Aorta (tissue), 5 donors: ENCODE results near the gene ALG9. TPM values are rescaled to one million over a fixed set of nuclear protein-coding genes. Genes with fewer than 3 reads are reported as not detected.

Source experiments
- ATAC-seq: fragments of 200-7000 bp; cut with Tn5 transposase; one replicate; pipeline ENCODE4 v1.9.1; 2022; ENCODE audit warnings: moderate library complexity; ENCODE audit not compliant: low FRiP score
- DNase-seq, 2 donors: peaks; one replicate each; pipeline ENCODE4 v3.0.0-alpha.2; 2020
- H3K27ac ChIP-seq, 2 donors: one replicate each; pipeline ENCODE4 v1.5.1; 2013; ENCODE audit warnings: low read length in 2 of 2, mild to moderate bottlenecking in 2 of 2, moderate library complexity in 2 of 2, control low read depth in 1 of 2, inconsistent platforms in 1 of 2, low read depth in 1 of 2
- H3K27me3 ChIP-seq, 2 donors: one replicate each; pipeline ENCODE4 v1.6.1; 2013; ENCODE audit warnings: control low read depth in 1 of 2, low read length in 1 of 2, mild to moderate bottlenecking in 1 of 2, moderate library complexity in 1 of 2; ENCODE audit not compliant: insufficient read depth in 2 of 2, control insufficient read depth in 1 of 2
- H3K36me3 ChIP-seq, 2 donors: one replicate each; pipeline ENCODE4 v1.6.1; 2013; ENCODE audit warnings: control low read depth in 1 of 2, low read length in 1 of 2, mild to moderate bottlenecking in 1 of 2; ENCODE audit not compliant: insufficient read depth in 2 of 2, control insufficient read depth in 1 of 2
- H3K4me1 ChIP-seq, 2 donors: one replicate each; pipeline ENCODE4 v1.6.1; 2013; ENCODE audit warnings: low read length in 2 of 2, control low read depth in 1 of 2, mild to moderate bottlenecking in 1 of 2, moderate library complexity in 1 of 2; ENCODE audit not compliant: insufficient read depth in 2 of 2, control insufficient read depth in 1 of 2
- H3K4me3 ChIP-seq, 2 donors: one replicate each; pipeline ENCODE4 v1.5.1; 2013; ENCODE audit warnings: low read length in 2 of 2, control low read depth in 1 of 2, mild to moderate bottlenecking in 1 of 2
- H3K9me3 ChIP-seq: one replicate; pipeline ENCODE4 v1.6.1; 2013; ENCODE audit warnings: mild to moderate bottlenecking, low read length; ENCODE audit not compliant: control insufficient read depth
- WGBS, 2 donors: extraction: QIAGEN DNeasy Blood & Tissue Kit; methylation state at CpG; one replicate each; pipeline ENCODE4 v1.1.7; 2013; 5-methylcytosine and 5-hydroxymethylcytosine counted together
- intact Hi-C, 2 donors: fragments of 100-400 bp; cut with DNase I; formaldehyde crosslinking; loops; one replicate each; pipeline versions ENCODE4 v1.14.2 to v1.15.0; 2022
- polyA plus RNA-seq, 2 donors: library from polyadenylated mRNA; stranded (reverse); fragments of 200-250 nt; gene quantifications; one replicate each; pipeline ENCODE4 v1.2.3, GENCODE V29; 2013
- total RNA-seq, 2 donors: library from RNA; stranded (reverse); fragmentation: NEBNext Ultra II Directional; extraction: Animal tissue kit (Norgen Biotek cat#: 25700); gene quantifications; one replicate each; pipeline ENCODE4 v1.2.1, GENCODE V29; 2021
- donor health status: healthy with polysubstance abuse.
- donor health status: Bipolar disorder and iron deficiency.
- donor health status: DM: no; HTN: no; CAD: no.
- donor health status: DM: no; HTN: no; CAD: no.
- donor health status: DM: yes; HTN: yes; CAD: no.

The ALG9 gene
- total and polyA plus RNA-seq, 4 donors: 6.4 to 31.0 (median 26.4) TPM

DNA sequence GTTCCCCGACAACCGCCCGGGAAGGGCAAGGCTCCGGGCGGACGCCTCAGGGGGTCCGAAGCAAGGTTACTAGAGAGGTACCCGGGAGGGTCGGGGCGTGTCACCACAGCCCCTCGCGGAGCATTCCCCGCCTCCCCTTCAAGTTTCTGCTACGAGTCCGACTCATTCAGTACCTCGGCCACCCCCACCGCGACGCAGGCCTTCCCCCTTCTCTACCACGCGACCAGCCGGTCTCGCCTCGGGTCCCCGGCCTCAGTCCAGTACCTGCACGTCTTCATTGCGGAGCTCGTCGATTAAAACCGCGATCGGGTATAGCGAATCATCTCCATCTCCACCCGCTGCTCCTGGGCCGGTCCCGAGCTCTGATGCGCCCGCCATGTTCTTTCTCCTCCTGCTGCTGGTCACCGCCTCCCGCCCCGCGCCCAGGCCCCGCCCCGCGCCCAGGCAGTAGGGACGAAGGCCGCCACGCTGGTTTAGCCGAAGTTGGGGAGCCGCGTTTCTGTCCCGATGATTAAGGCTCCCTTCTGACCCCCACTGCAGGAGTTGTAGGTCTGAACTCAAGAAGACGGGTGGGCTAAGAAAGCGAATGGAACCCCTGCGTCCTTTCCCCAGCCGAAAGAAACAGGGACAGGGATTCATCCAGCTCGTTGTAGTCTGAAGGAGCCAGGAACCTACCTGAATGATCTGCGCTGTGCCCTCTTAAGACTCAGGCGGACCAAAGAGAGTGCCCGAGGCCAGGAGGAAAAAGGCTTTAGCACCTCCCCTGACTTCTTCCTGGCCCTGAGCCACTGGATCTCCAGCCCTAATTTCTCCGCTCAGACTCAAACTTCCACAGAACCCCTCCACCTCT lies 105.2 kb downstream of the ALG9 start, which contains the start of gene PPP2R1B:
Gene PPP2R1B, minus strand, starts transcription at position 406 of the 850 bp plus-strand sequence. Its CDS starts 28 bp downstream, at position 378.
- Histone ChIP-seq H3K4me1 (no peaks in the 10 kb centered on the region), H3K27ac (peak within 1 kb of the TSS; percentile 16 to 91), H3K9me3 (no peaks in the 10 kb centered on the region), H3K27me3 (no peaks in the 10 kb centered on the region), H3K36me3 (no peaks in the 10 kb centered on the region), H3K4me3 (peak within 1 kb of the TSS; percentile 68 to 88)
- DNase-seq: peak; percentile 78 to 89
- intact Hi-C loops: loop anchor here in 1 of 2 donors (5.0 kb wide), 1 partner anchor 44 kb away; no protein-coding TSS in a partner anchor
- WGBS, 2 donors: 0 to 1% methylated on average over 60 to 61 of the region's 61 CpGs
- ATAC-seq: peak; percentile 98

DNA sequence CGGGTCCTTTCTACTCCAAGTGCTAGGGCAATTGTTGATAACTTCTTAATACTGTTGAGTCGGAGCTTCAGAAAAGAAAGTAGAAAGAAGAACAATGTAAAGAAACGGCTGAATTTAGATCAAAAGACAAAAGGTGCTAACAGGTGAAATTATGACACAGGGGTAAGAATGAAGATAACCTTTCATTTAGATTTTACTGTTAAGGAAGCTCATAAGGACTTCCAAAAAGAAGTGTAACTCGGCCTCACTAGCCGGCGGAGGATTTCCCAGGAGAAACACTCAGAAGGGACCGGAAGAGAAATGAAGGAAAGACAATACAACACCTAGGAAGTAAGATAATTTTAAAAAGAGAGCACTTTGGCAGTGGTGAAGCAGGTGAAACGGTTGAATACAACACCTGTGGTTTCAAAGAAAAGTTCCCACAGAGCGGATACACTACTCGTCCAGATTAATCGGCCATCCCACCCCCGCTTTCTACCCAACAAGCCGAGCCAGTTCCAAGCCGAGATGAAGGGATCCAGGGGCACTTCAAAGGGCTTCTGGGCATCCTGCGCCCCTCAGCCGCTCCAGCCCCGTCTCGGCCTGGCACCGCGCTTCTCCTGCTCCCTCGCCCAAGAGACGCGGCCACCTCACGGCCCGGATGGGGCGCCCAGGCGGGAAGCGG lies 105.9 kb downstream of the ALG9 start:
- H3K4me1 ChIP-seq: no peaks in the 10 kb centered on the region
- no peaks in the 10 kb centered on the region for H3K9me3 ChIP-seq
- H3K27me3 ChIP-seq: no peaks in the 10 kb centered on the region
- no peaks in the 10 kb centered on the region for H3K36me3 ChIP-seq
- 1% methylated on average over 28 of the region's 28 CpGs for WGBS, 2 donors
- intact Hi-C loops: loop anchor here in 1 of 2 donors (5.0 kb wide), 1 partner anchor 43 kb away; no protein-coding TSS in a partner anchor
- H3K4me3 ChIP-seq: peak overlapping the region; percentile 68 to 78
- peak; percentile 62 for ATAC-seq
- DNase-seq: no peak
- peak overlapping the region in 1 of 2 donors; percentile 60 for H3K27ac ChIP-seq

DNA sequence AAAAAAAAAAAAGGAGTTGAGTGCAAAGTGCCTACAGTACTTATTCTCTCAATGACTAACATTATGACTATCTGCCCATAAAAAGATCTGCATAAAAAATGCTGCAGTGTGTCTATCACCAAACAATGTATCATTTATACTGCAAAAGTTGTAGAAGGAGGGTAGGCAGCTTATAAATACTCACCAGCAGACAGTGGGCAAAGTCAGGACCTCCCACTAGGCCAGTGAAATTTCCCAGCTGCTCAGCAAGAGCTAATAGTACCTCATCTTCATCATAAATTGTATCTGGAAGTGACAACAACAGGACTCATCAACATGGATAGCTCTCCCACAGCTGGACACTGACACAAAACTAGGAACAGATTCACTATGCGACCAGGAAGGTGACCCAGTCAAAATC lies 106.8 kb downstream of the ALG9 start:
- intact Hi-C loops: loop anchor here in 1 of 2 donors (5.0 kb wide), 1 partner anchor 42 kb away; no protein-coding TSS in a partner anchor
- H3K36me3 ChIP-seq: no peaks in the 10 kb centered on the region
- no peaks in the 10 kb centered on the region for H3K4me1 ChIP-seq
- H3K4me3 ChIP-seq: peak overlapping the region in 1 of 2 donors; percentile 68
- 91 to 92% methylated on average over 1 of the region's 1 CpG for WGBS, 2 donors
- no peaks in the 10 kb centered on the region for H3K9me3 ChIP-seq
- no peak overlapping the region for H3K27ac ChIP-seq
- ATAC-seq (no peak), DNase-seq (no peak)
- H3K27me3 ChIP-seq: no peaks in the 10 kb centered on the region

DNA sequence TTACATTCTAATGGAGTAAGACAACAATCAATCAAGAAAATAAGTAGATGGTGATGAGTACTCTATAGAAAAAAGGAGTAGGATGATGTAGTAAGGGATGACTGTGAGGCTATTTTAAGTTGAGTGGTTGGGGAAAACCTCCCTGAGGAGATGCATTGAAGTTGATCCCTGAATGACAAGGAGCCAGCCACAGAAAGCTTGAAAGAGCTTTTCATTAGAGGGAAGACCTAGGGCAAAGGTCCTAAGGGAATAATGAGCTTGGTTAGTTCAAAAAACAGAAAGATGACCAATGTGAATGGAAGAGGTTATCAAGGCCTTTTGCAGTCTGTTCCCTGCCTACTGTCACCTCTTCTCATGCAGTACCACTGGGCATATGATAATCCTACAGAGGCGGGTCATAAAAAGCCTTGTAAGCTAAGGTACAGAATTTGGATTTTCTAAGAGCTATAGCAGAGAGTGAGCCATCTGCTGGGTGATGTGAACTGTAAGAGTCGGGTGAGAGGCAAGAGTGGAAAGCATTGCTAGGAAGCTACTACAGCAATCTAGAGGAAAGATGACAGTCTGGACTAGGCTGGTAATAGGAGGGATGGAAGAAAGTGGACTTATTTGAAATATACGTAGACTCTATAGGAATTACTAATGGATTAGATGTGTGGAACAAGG lies 108.3 kb downstream of the ALG9 start:
- WGBS, 2 donors: 68 to 80% methylated on average over 3 of the region's 3 CpGs
- no peak for ATAC-seq

DNA sequence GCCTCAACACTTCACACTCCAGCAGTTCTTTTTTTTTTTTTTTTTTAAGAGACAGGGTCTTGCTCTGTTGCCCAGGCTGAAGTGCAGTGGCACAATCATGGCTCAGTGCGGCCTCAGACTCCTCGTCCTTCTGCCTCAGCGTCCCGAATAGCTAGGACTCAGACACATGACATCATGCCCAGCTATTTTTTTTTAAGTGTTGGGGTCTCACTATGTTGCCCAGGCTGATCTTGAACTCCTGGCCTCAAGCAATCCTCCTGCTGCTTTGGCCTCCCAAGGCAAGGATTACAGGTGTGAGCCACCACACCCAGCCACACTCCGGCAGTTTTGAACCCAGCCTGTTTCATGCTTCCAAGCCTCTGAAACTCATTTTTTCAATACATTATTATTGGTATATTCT lies 108.9 kb downstream of the ALG9 start:
- 95 to 96% methylated on average over 5 of the region's 5 CpGs for WGBS, 2 donors
- Histone ChIP-seq H3K27me3 (no peaks in the 10 kb centered on the region), H3K4me1 (no peaks in the 10 kb centered on the region), H3K4me3 (no peak overlapping the region), H3K9me3 (no peaks in the 10 kb centered on the region), H3K27ac (no peak overlapping the region), H3K36me3 (no peaks in the 10 kb centered on the region)
- no peak for ATAC-seq
- no peak for DNase-seq
- intact Hi-C loops: no loop called here

More for the DNA sequence above, 108.3 kb downstream of the ALG9 start:
- no peak overlapping the region for H3K4me3 ChIP-seq
- H3K27me3 ChIP-seq: no peaks in the 10 kb centered on the region
- no peak overlapping the region for H3K27ac ChIP-seq
- H3K9me3 ChIP-seq: no peaks in the 10 kb centered on the region
- intact Hi-C loops: loop anchor here in 1 of 2 donors (1.0 kb wide), 1 partner anchor 25 kb away; no protein-coding TSS in a partner anchor
- no peaks in the 10 kb centered on the region for H3K4me1 ChIP-seq
- H3K36me3 ChIP-seq: no peaks in the 10 kb centered on the region
- DNase-seq: no peak

DNA sequence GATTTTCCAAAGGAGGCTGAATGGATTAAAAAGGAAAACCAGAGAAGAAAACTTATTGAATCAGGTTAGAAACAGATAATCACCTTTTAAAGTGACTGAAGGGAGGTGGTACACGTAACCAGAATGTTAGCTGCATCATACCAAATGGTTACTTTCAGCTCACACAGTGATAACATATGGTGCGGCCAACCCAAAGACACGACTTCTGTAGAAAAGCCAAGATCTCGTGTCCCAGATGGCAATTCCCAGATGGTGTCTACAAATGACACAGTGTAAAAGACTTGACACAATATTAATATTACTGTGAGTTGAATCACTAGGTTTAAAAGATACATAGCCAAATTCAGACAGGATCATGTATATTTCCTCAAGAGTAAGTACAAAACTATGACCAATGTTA lies 110.3 kb downstream of the ALG9 start:
- no peak overlapping the region for H3K27ac ChIP-seq
- ATAC-seq: no peak
- no peaks in the 10 kb centered on the region for H3K4me1 ChIP-seq
- no peak for DNase-seq
- H3K27me3 ChIP-seq: no peaks in the 10 kb centered on the region
- 77 to 81% methylated on average over 4 of the region's 4 CpGs for WGBS, 2 donors
- intact Hi-C loops: no loop called here
- H3K36me3 ChIP-seq: no peaks in the 10 kb centered on the region
- H3K9me3 ChIP-seq: no peaks in the 10 kb centered on the region
- no peak overlapping the region for H3K4me3 ChIP-seq

DNA sequence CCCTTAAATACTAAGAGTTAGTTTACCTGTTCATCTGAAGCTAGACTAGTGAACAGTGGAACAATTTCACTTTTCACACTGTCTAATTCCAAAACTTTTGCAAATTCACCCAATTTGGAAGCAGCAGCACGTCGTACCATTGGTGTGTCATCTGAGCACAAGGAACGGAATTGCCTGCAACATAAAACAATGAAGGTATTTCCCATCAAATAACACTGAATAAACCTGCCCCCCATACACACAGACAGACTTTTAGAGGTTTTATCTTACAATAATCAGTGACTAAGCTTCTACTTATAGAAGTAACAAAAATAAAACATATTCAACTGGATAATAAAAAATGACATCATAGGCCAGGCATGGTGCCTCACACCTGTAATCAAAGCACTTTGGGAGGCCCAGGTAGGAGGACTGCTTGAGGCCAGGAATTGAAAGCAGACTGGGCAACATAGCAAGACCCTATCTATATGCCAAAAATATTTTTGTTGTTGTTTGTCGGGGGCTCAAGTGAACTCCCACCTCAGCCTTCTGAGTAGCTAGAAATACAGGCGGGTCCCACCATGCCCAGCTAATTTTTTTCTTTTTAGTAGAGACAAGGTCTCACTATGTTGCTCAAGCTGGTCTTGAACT lies 111.5 kb downstream of the ALG9 start:
- Histone ChIP-seq H3K4me1 (no peaks in the 10 kb centered on the region), H3K4me3 (no peak overlapping the region), H3K36me3 (peaks cover 0 to 4% of the 10 kb centered on the region in 2 donors), H3K27ac (no peak overlapping the region), H3K27me3 (no peaks in the 10 kb centered on the region), H3K9me3 (no peaks in the 10 kb centered on the region)
- WGBS, 2 donors: 67 to 69% methylated on average over 5 of the region's 5 CpGs
- no peak for ATAC-seq
- no peak for DNase-seq
- intact Hi-C loops: no loop called here

DNA sequence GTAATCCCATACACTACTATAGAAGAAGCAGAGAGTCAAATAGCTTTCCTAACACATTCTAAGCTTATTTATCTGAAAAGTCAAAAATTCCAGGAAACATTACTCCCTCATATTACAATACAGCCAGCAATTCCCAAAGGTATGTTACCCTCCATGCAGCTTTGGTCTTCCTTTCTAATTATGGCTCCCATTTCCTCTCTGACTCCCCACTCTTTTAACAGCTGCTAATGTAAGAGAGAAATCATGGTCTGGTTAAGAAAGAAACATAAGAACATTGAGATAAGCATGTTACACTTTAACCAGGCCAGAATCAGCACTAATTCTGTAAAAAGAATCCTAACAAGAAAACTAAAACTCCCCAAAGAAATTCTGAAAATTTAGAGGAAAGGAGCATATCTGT lies 112.0 kb downstream of the ALG9 start:
- Histone ChIP-seq H3K27ac (no peak overlapping the region), H3K9me3 (no peaks in the 10 kb centered on the region), H3K4me1 (no peaks in the 10 kb centered on the region), H3K27me3 (no peaks in the 10 kb centered on the region), H3K36me3 (peaks cover 0 to 4% of the 10 kb centered on the region in 2 donors), H3K4me3 (no peak overlapping the region)
- DNase-seq (no peak), ATAC-seq (no peak)
- intact Hi-C loops: no loop called here
